K562 (cell line): ENCODE results near the gene GLOD4. TPM values are rescaled to one million over a fixed set of nuclear protein-coding genes. Genes with fewer than 3 reads are reported as not detected.

Experiments
- ARID4B ChIP-seq: sonication (generic); formaldehyde crosslinking; IDR thresholded peaks from 2 replicates; pipeline ENCODE4 v1.8.0; 2022; ENCODE audit warnings: mild to moderate bottlenecking, missing genetic modification reagents
- BHLHE40 ChIP-seq: IDR thresholded peaks from 2 replicates; pipeline ENCODE4 v1.6.1; 2011; ENCODE audit warnings: low read length, improper control_type of control experiment
- CCAR2 ChIP-seq: fragments of 200-400 bp; formaldehyde crosslinking; IDR thresholded peaks from 2 replicates; pipeline ENCODE4 v1.6.1; 2017; ENCODE audit warnings: mild to moderate bottlenecking, low read depth, low read length
- DLX4 ChIP-seq: fragments of 250-450 bp; sonication (Bioruptor Pico); IDR thresholded peaks from 2 replicates; pipeline ENCODE4 v1.6.1; 2021; ENCODE audit warnings: mild to moderate bottlenecking
- ERF ChIP-seq: fragments of 450-650 bp; formaldehyde crosslinking; IDR thresholded peaks from 2 replicates; pipeline ENCODE4 v1.4.0; 2020; ENCODE audit warnings: mild to moderate bottlenecking, mixed read lengths
- NBN ChIP-seq: fragments of 450-650 bp; IDR thresholded peaks from 2 replicates; pipeline ENCODE4 v1.6.1; 2016; ENCODE audit warnings: low read depth, mild to moderate bottlenecking
- NRF1 ChIP-seq, 2 experiments: fragments of 450-650 bp; IDR thresholded peaks in 1 of 2; conservative IDR thresholded peaks in 1 of 2; 2 replicates each; pipeline ENCODE4 v1.6.1; 2014; ENCODE audit warnings: mild to moderate bottlenecking in 2 of 2
- SFPQ ChIP-seq: fragments of 200-400 bp; formaldehyde crosslinking; IDR thresholded peaks from 2 replicates; pipeline ENCODE4 v1.6.1; 2017; ENCODE audit warnings: mild to moderate bottlenecking, low read depth, low read length, moderate library complexity
- TCFL5 ChIP-seq: fragments of 250-450 bp; sonication (Bioruptor Pico); conservative IDR thresholded peaks from 2 replicates; pipeline ENCODE4 v1.6.1; 2021; ENCODE audit warnings: mild to moderate bottlenecking, moderate library complexity, matching md5 sums
- ZNF124 ChIP-seq: sonication (generic); formaldehyde crosslinking; IDR thresholded peaks from 2 replicates; pipeline ENCODE4 v1.8.1; 2022; ENCODE audit warnings: missing genetic modification reagents
- ZNF407 ChIP-seq: fragments of 450-650 bp; IDR thresholded peaks from 2 replicates; pipeline ENCODE4 v1.6.1; 2016; ENCODE audit warnings: low read depth
- polyA plus RNA-seq, 8 experiments: library from polyadenylated mRNA; depleted of rRNA in 4 of 8; stranded (reverse) in 5 of 8; unstranded in 3 of 8; fragments of >200 nt; fragmentation: Nextera tagmentation in 2 of 8; fragmentation: Illumina TruSeq in 1 of 8; extraction: Ambion mirVana in 2 of 8; extraction: Trizol in 1 of 8; gene quantifications; 2 replicates each; pipeline versions ENCODE4 v1.2.1 to v1.2.3, GENCODE V29; 2011 to 2014; ENCODE audit warnings: inconsistent platforms in 1 of 8, missing spikeins in 1 of 8
- total RNA-seq, 7 experiments: library from RNA; depleted of rRNA in 6 of 7; stranded (reverse); fragments of >200 nt in 6 of 7; fragmentation: Illumina TruSeq in 2 of 7; extraction: Trizol in 2 of 7; gene quantifications; 2 replicates each; pipeline versions ENCODE4 v1.2.1 to v1.2.3, GENCODE V29; 2011 to 2021; ENCODE audit warnings: low replicate concordance in 1 of 7

Gene GLOD4
- total and polyA plus RNA-seq, 9 of the 15 experiments (the other 6 are each of a cell fraction or from before 2014, with no cell fraction given): 52.0 to 109 (median 64.9) TPM

GRCh38 chr17:781805-782731 lies at the start of gene GLOD4, which contains the start of gene MRM3 (continued):
- TF ChIP-seq TCFL5 (CRISPR knock-in tag) (no peak), NRF1 (conservative IDR thresholded peaks at IDR 0.05 in 1 of 2, IDR thresholded peaks at IDR 0.05 in 1 of 2) (peak; percentile 82 to 86), ERF (CRISPR knock-in tag) (no peak), BHLHE40 (peak; percentile 87), SFPQ (no peak), ZNF407 (peak; percentile 47; the same call in 1 of the 2 replicates), DLX4 (CRISPR knock-in tag) (no peak), ZNF124 (CRISPR knock-in tag) (no peak), NBN (peak; percentile 93), ARID4B (CRISPR knock-in tag) (peak; percentile 95), CCAR2 (no peak)
